Hepatocyte (in vitro differentiated cells): ENCODE measurements around the gene OR51B4. TPM values are rescaled to one million over a fixed set of nuclear protein-coding genes. Genes with fewer than 3 reads are reported as not detected.
A peak's percentile ranks its signal among the peaks of the same experiment; 100 is the strongest.

Experiments
- DNase-seq: peaks from one replicate; pipeline ENCODE4 v3.0.0-alpha.2; 2016; ENCODE audit warnings: low spot score
- H2AFZ ChIP-seq: fragments of 200-600 bp; sonication (generic); 2 replicates; pipeline ENCODE4 v1.6.0; 2016; ENCODE audit warnings: antibody characterized with exemption, mild to moderate bottlenecking
- H3K27ac ChIP-seq: fragments of 200-600 bp; sonication (generic); 2 replicates; pipeline ENCODE4 v1.5.1; 2016; ENCODE audit warnings: mild to moderate bottlenecking
- H3K27me3 ChIP-seq: fragments of 200-600 bp; sonication (generic); 2 replicates; pipeline ENCODE4 v1.6.1; 2016
- H3K36me3 ChIP-seq: fragments of 200-600 bp; sonication (generic); replicated peaks from 2 replicates; pipeline ENCODE4 v1.5.1; 2016; ENCODE audit warnings: low read depth; ENCODE audit not compliant: insufficient read depth
- H3K4me1 ChIP-seq: fragments of 200-600 bp; sonication (generic); 2 replicates; pipeline ENCODE4 v1.5.1; 2016; ENCODE audit warnings: mild to moderate bottlenecking, moderate library complexity; ENCODE audit not compliant: insufficient read depth
- H3K4me2 ChIP-seq: fragments of 200-600 bp; sonication (generic); 2 replicates; pipeline ENCODE4 v1.6.0; 2016
- H3K4me3 ChIP-seq: fragments of 200-600 bp; sonication (generic); 2 replicates; pipeline ENCODE4 v1.5.1; 2016; ENCODE audit warnings: mild to moderate bottlenecking
- H3K79me2 ChIP-seq: fragments of 200-600 bp; sonication (generic); 2 replicates; pipeline ENCODE4 v1.6.0; 2017; ENCODE audit warnings: mild to moderate bottlenecking
- H3K9me2 ChIP-seq: fragments of 200-600 bp; sonication (generic); replicated peaks from 2 replicates; pipeline ENCODE4 v1.6.0; 2017; ENCODE audit warnings: mild to moderate bottlenecking; ENCODE audit not compliant: insufficient read depth
- H3K9me3 ChIP-seq: fragments of 200-600 bp; sonication (generic); 2 replicates; pipeline ENCODE4 v1.5.1; 2016; ENCODE audit warnings: low read depth, mild to moderate bottlenecking
- H4K20me1 ChIP-seq: fragments of 200-600 bp; sonication (generic); 2 replicates; pipeline ENCODE4 v1.6.0; 2016; ENCODE audit warnings: mild to moderate bottlenecking; ENCODE audit not compliant: insufficient read depth, poor library complexity, severe bottlenecking
- EZH2 ChIP-seq: fragments of 200-600 bp; sonication (generic); IDR thresholded peaks from 2 replicates; pipeline ENCODE4 v1.6.1; 2016; ENCODE audit warnings: antibody characterized with exemption, mild to moderate bottlenecking, borderline replicate concordance
- EZH2phosphoT487 ChIP-seq: fragments of 200-600 bp; sonication (generic); IDR thresholded peaks from one replicate; pipeline ENCODE4 v1.6.1; 2018; ENCODE audit warnings: antibody characterized with exemption, mild to moderate bottlenecking, low read depth, moderate library complexity; ENCODE audit not compliant: unreplicated experiment, severe bottlenecking
- WGBS: methylation state at CpG from one replicate; pipeline ENCODE4 v1.1.6; 2016; ENCODE audit warnings: low lambda C conversion rate; ENCODE audit errors: missing lambda C conversion rate; 5-methylcytosine and 5-hydroxymethylcytosine counted together
- polyA plus RNA-seq: library from polyadenylated mRNA; unstranded; fragments of >200 nt; fragmentation: Nextera tagmentation; extraction: Ambion mirVana; gene quantifications from 2 replicates; pipeline ENCODE4 v1.2.1, GENCODE V29; 2016
- total RNA-seq: library from RNA; depleted of rRNA; stranded (reverse); fragments of >200 nt; gene quantifications from 2 replicates; pipeline ENCODE4 v1.2.3, GENCODE V29; 2014
- TF ChIP-seq, protein P1 (sequence below): fragments of 200-600 bp; sonication (generic); IDR thresholded peaks from 2 replicates; pipeline ENCODE4 v1.5.1; 2016; ENCODE audit warnings: antibody characterized with exemption, mild to moderate bottlenecking; ENCODE audit not compliant: poor library complexity

Gene OR51B4
- total and polyA plus RNA-seq, 2 experiments from 2014 or later: not detected

DNA sequence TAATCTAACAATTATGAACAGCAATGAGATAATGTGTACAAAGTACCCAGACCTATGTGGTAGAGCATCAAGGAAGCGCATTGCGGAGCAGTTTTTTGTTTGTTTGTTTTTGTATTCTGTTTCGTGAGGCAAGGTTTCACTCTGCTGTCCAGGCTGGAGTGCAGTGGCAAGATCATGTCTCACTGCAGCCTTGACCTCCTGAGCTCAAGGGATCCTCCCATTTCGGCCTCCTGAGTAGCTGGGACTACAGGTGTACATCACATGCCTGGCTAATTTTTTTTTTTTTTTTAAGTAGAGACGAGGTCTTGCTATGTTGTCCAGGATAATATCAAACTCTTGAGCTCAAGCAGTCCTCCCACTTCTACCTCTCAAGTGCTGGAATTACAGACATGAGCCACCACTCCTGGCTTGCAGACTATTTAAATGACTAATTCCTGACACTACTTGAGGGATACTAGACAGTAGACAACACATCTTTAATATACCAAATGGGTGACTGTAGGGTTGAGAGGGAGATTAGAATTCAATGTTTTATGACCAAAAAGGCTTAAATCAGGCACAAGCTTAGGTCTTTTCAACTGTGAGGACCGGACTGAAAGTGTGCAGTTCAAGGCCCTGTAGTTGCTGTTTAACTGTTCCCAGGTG, 12.7 kb downstream of the OR51B4 start:
- Histone ChIP-seq H3K36me3 (no peaks in the 10 kb centered on the region), H3K9me2 (no peaks in the 10 kb centered on the region), H4K20me1 (no peaks in the 10 kb centered on the region), H2AFZ (no peak overlapping the region), H3K79me2 (no peaks in the 10 kb centered on the region), H3K4me3 (no peak overlapping the region), H3K4me2 (no peak overlapping the region), H3K27me3 (no peaks in the 10 kb centered on the region), H3K9me3 (no peaks in the 10 kb centered on the region), H3K4me1 (no peaks in the 10 kb centered on the region), H3K27ac (no peak overlapping the region)
- TF ChIP-seq EZH2: no peak
- TF ChIP-seq EZH2phosphoT487: no peak
- TF ChIP-seq, protein P1, sequence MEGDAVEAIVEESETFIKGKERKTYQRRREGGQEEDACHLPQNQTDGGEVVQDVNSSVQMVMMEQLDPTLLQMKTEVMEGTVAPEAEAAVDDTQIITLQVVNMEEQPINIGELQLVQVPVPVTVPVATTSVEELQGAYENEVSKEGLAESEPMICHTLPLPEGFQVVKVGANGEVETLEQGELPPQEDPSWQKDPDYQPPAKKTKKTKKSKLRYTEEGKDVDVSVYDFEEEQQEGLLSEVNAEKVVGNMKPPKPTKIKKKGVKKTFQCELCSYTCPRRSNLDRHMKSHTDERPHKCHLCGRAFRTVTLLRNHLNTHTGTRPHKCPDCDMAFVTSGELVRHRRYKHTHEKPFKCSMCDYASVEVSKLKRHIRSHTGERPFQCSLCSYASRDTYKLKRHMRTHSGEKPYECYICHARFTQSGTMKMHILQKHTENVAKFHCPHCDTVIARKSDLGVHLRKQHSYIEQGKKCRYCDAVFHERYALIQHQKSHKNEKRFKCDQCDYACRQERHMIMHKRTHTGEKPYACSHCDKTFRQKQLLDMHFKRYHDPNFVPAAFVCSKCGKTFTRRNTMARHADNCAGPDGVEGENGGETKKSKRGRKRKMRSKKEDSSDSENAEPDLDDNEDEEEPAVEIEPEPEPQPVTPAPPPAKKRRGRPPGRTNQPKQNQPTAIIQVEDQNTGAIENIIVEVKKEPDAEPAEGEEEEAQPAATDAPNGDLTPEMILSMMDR: no peak
- no peak for DNase-seq
- WGBS: 84% methylated on average over 6 of the region's 6 CpGs

DNA sequence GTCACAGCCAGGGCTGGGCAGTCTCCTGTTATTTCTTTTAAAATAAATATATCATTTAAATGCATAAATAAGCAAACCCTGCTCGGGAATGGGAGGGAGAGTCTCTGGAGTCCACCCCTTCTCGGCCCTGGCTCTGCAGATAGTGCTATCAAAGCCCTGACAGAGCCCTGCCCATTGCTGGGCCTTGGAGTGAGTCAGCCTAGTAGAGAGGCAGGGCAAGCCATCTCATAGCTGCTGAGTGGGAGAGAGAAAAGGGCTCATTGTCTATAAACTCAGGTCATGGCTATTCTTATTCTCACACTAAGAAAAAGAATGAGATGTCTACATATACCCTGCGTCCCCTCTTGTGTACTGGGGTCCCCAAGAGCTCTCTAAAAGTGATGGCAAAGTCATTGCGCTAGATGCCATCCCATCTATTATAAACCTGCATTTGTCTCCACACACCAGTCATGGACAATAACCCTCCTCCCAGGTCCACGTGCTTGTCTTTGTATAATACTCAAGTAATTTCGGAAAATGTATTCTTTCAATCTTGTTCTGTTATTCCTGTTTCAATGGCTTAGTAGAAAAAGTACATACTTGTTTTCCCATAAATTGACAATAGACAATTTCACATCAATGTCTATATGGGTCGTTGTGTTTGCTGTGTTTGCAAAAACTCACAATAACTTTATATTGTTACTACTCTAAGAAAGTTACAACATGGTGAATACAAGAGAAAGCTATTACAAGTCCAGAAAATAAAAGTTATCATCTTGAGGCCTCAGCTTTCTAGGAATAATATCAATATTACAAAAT, 13.4 kb downstream of the OR51B4 start:
- peak; percentile 11 for DNase-seq
- no peaks in the 10 kb centered on the region for H3K27me3 ChIP-seq

GRCh38 chr11:5286901-5287300, 14.8 kb downstream of the OR51B4 start:
- Histone ChIP-seq H4K20me1 (no peaks in the 10 kb centered on the region), H3K4me2 (no peak overlapping the region), H3K36me3 (no peaks in the 10 kb centered on the region), H3K79me2 (no peaks in the 10 kb centered on the region), H2AFZ (no peak overlapping the region), H3K4me1 (no peaks in the 10 kb centered on the region), H3K9me3 (no peaks in the 10 kb centered on the region), H3K9me2 (no peaks in the 10 kb centered on the region), H3K27me3 (no peaks in the 10 kb centered on the region), H3K4me3 (no peak overlapping the region), H3K27ac (no peak overlapping the region)
- TF ChIP-seq EZH2: no peak
- TF ChIP-seq, protein P1: no peak
- no peak for TF ChIP-seq EZH2phosphoT487
- no peak for DNase-seq
- WGBS: 72% methylated on average over 3 of the region's 3 CpGs

More for the DNA sequence above, 13.4 kb downstream of the OR51B4 start:
- TF ChIP-seq EZH2 (no peak), EZH2phosphoT487 (no peak)
- TF ChIP-seq, protein P1: no peak
- no peak overlapping the region for H3K4me2 ChIP-seq
- no peaks in the 10 kb centered on the region for H3K36me3 ChIP-seq
- no peaks in the 10 kb centered on the region for H3K9me2 ChIP-seq
- H4K20me1 ChIP-seq: no peaks in the 10 kb centered on the region
- H3K27ac ChIP-seq: no peak overlapping the region
- no peak overlapping the region for H3K4me3 ChIP-seq
- H3K79me2 ChIP-seq: no peaks in the 10 kb centered on the region
- no peaks in the 10 kb centered on the region for H3K4me1 ChIP-seq
- no peaks in the 10 kb centered on the region for H3K9me3 ChIP-seq
- WGBS: 76% methylated on average over 7 of the region's 7 CpGs
- H2AFZ ChIP-seq: no peak overlapping the region
